ENCODE measurements around the gene TBC1D9B. TPM values are rescaled to one million over a fixed set of nuclear protein-coding genes. Genes with fewer than 3 reads are reported as not detected.

Gene TBC1D9B
- total and polyA plus RNA-seq, 9 of the 15 experiments (the other 6 are each of a cell fraction or from before 2014, with no cell fraction given), result 2.9 to 59.1 (median 33.5) TPM

DNA sequence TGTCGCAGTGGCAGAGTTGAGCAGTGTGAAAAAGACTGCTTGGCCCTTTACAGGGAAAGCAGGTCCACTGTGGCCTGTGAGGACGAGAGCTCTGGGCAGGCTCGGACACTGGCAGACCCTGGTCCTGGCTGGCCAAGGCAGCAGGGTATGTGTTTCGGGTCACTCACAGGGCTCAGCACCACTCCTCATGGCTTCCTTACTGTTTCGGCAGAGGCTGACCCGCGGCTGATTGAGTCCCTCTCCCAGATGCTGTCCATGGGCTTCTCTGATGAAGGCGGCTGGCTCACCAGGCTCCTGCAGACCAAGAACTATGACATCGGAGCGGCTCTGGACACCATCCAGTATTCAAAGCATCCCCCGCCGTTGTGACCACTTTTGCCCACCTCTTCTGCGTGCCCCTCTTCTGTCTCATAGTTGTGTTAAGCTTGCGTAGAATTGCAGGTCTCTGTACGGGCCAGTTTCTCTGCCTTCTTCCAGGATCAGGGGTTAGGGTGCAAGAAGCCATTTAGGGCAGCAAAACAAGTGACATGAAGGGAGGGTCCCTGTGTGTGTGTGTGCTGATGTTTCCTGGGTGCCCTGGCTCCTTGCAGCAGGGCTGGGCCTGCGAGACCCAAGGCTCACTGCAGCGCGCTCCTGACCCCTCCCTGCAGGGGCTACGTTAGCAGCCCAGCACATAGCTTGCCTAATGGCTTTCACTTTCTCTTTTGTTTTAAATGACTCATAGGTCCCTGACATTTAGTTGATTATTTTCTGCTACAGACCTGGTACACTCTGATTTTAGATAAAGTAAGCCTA, 71.3 kb downstream of the TBC1D9B start (continued):
- TF ChIP-seq FOXO4 (CRISPR knock-in tag; IDR thresholded peaks at IDR 0.05) (0 out of 2 replicates have a peak, but pooled peaks have one; percentile 47), MAFK (IDR thresholded peaks at IDR 0.05; ENCODE audit: low read length) (no peak), XRCC5 (IDR thresholded peaks at IDR 0.05; ENCODE audit: low read depth, low read length) (no peak), GATAD2A (IDR thresholded peaks at IDR 0.05) (no peak), ARID1B (IDR thresholded peaks at IDR 0.05) (no peak; the same call in 1 of the 2 replicates), POLR2B (IDR thresholded peaks at IDR 0.05; ENCODE audit: low read depth, partially characterized antibody) (peak; percentile 72), ZNF668 (CRISPR knock-in tag; IDR thresholded peaks at IDR 0.05) (no peak), CCNT2 (IDR thresholded peaks at IDR 0.05; ENCODE audit: borderline replicate concordance, extremely low read depth, insufficient read length, low read depth, low read length) (peak; percentile 58), HNRNPH1 (optimal IDR thresholded peaks at IDR 0.05; ENCODE audit: low read depth, low read length) (no peak), CHD4 (IDR thresholded peaks at IDR 0.05; ENCODE audit: insufficient read depth, insufficient replicate concordance, low read depth, low read length, poor library complexity, severe bottlenecking) (no peak)
- TF ChIP-seq, protein P1, sequence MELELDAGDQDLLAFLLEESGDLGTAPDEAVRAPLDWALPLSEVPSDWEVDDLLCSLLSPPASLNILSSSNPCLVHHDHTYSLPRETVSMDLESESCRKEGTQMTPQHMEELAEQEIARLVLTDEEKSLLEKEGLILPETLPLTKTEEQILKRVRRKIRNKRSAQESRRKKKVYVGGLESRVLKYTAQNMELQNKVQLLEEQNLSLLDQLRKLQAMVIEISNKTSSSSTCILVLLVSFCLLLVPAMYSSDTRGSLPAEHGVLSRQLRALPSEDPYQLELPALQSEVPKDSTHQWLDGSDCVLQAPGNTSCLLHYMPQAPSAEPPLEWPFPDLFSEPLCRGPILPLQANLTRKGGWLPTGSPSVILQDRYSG (tag; conservative IDR thresholded peaks at IDR 0.05; ENCODE audit: low read depth), result no peak
- TF ChIP-seq, protein P2, sequence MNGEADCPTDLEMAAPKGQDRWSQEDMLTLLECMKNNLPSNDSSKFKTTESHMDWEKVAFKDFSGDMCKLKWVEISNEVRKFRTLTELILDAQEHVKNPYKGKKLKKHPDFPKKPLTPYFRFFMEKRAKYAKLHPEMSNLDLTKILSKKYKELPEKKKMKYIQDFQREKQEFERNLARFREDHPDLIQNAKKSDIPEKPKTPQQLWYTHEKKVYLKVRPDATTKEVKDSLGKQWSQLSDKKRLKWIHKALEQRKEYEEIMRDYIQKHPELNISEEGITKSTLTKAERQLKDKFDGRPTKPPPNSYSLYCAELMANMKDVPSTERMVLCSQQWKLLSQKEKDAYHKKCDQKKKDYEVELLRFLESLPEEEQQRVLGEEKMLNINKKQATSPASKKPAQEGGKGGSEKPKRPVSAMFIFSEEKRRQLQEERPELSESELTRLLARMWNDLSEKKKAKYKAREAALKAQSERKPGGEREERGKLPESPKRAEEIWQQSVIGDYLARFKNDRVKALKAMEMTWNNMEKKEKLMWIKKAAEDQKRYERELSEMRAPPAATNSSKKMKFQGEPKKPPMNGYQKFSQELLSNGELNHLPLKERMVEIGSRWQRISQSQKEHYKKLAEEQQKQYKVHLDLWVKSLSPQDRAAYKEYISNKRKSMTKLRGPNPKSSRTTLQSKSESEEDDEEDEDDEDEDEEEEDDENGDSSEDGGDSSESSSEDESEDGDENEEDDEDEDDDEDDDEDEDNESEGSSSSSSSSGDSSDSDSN (IDR thresholded peaks at IDR 0.05; ENCODE audit: borderline replicate concordance in 1 of 2, low read depth in 2 of 2, low read length in 2 of 2), result no peak

All from K562 (cell line).